T-cell (primary cell): Measurements from ENCODE around the gene FETUB. TPM values are rescaled to one million over a fixed set of nuclear protein-coding genes. Genes with fewer than 3 reads are reported as not detected.

Source experiments
- ATAC-seq, 4 experiments: fragments of 200-7000 bp in 3 of 4; fragments of 150-1000 bp in 1 of 4; cut with Tn5 transposase; replicated peaks in 1 of 4; 1 replicate in 3 of 4; 2 replicates in 1 of 4; pipeline ENCODE4 v1.10.0; 2021; ENCODE audit warnings: moderate library complexity in 3 of 4, mild to moderate bottlenecking in 2 of 4, moderate number of reproducible peaks in 1 of 4
- CTCF ChIA-PET, 2 donors: fragments of 300-600 bp; sonication (Branson Sonifier 250); formaldehyde crosslinking; loops; one replicate each; lab custom pipeline; 2022; ENCODE audit warnings: antibody characterized with exemption in 2 of 2; lab: Charles Lee
- POLR2A ChIA-PET, 2 donors: fragments of 300-600 bp; sonication (Branson Sonifier 250); formaldehyde crosslinking; loops; one replicate each; lab custom pipeline; 2022; ENCODE audit warnings: antibody characterized with exemption in 2 of 2; lab: Charles Lee
- DNase-seq, 35 experiments: peaks; one replicate each; pipeline versions ENCODE4 v3.0.0 to v3.0.0-alpha.2; 2013 to 2023
- H3K27ac ChIP-seq: one replicate; pipeline ENCODE4 v1.5.1; 2013; ENCODE audit warnings: low read length
- H3K27me3 ChIP-seq, 2 experiments: replicated peaks in 1 of 2; 1 replicate in 1 of 2; 2 replicates in 1 of 2; pipeline versions ENCODE4 v1.6.1 to v1.7.0; 2013; ENCODE audit warnings: low read length in 1 of 2, mixed read lengths in 1 of 2; ENCODE audit not compliant: control insufficient read depth in 2 of 2, insufficient read depth in 2 of 2; ENCODE audit errors: extremely low read depth in 1 of 2
- H3K36me3 ChIP-seq, 2 donors: 1 replicate in 1 of 2; 2 replicates in 1 of 2; pipeline versions ENCODE4 v1.6.1 to v1.7.0; 2013; ENCODE audit warnings: low read length in 1 of 2; ENCODE audit not compliant: control insufficient read depth in 2 of 2, insufficient read depth in 1 of 2; ENCODE audit errors: extremely low read depth in 1 of 2
- H3K4me1 ChIP-seq, 2 experiments: 1 replicate in 1 of 2; 2 replicates in 1 of 2; pipeline versions ENCODE4 v1.6.1 to v1.7.0; 2013; ENCODE audit warnings: low read length in 2 of 2, mixed read lengths in 1 of 2; ENCODE audit not compliant: insufficient read depth in 2 of 2, control insufficient read depth in 1 of 2; ENCODE audit errors: extremely low read depth in 1 of 2
- H3K4me3 ChIP-seq, 2 donors: 1 replicate in 1 of 2; 2 replicates in 1 of 2; pipeline versions ENCODE4 v1.5.1 to v1.7.0; 2013; ENCODE audit warnings: mild to moderate bottlenecking in 2 of 2, low read length in 1 of 2, moderate library complexity in 1 of 2; ENCODE audit not compliant: control insufficient read depth in 1 of 2; ENCODE audit errors: extremely low read depth in 1 of 2
- H3K9me3 ChIP-seq: 2 replicates; pipeline ENCODE4 v1.7.0; 2013
- H3K27ac Mint-ChIP-seq, 2 donors: one replicate each; pipeline ENCODE4 v1.8.0; 2020 to 2021; ENCODE audit warnings: mild to moderate bottlenecking in 2 of 2, mixed read lengths in 2 of 2
- H3K27me3 Mint-ChIP-seq, 2 donors: one replicate each; pipeline ENCODE4 v1.8.0; 2021 to 2022; ENCODE audit warnings: mixed read lengths in 2 of 2
- H3K36me3 Mint-ChIP-seq: one replicate; pipeline ENCODE4 v1.8.0; 2021; ENCODE audit warnings: mixed read lengths
- H3K4me1 Mint-ChIP-seq, 3 donors: one replicate each; pipeline ENCODE4 v1.8.0; 2020 to 2022; ENCODE audit warnings: mixed read lengths in 3 of 3, mild to moderate bottlenecking in 1 of 3
- H3K4me3 Mint-ChIP-seq, 3 donors: one replicate each; pipeline ENCODE4 v1.8.0; 2020 to 2022; ENCODE audit warnings: mild to moderate bottlenecking in 3 of 3, mixed read lengths in 3 of 3, moderate library complexity in 3 of 3
- H3K9me3 Mint-ChIP-seq, 3 donors: one replicate each; pipeline ENCODE4 v1.8.0; 2020 to 2022; ENCODE audit warnings: mixed read lengths in 3 of 3
- WGBS: methylation state at CpG from one replicate; pipeline ENCODE4 v1.1.5; 2013; ENCODE audit warnings: missing lambda C conversion rate; ENCODE audit not compliant: insufficient coverage; 5-methylcytosine and 5-hydroxymethylcytosine counted together
- total RNA-seq, 35 experiments: library from RNA in 6 of 35; stranded (reverse) in 6 of 35; fragments of 120-200 nt in 1 of 35; gene quantifications; one replicate each; pipeline versions ENCODE4 v1.2.1 to v1.2.4 and lab custom pipeline; 2013 to 2026

FETUB gene
- total RNA-seq, 5 donors from 2014 or later (not counting 1 experiment from before 2014, with no cell fraction given), result not detected

GRCh38 chr3:186622651-186623310 is 17.4 kb upstream of the FETUB start:
- Histone ChIP-seq H3K9me3 (no peaks in the 10 kb centered on the region), H3K36me3 (no peaks in the 10 kb centered on the region), H3K4me1 (no peaks in the 10 kb centered on the region), H3K4me3 (no peak overlapping the region), H3K27me3 (peaks cover 0 to 27% of the 10 kb centered on the region in 2 experiments), H3K27ac (no peak overlapping the region)
- ChIA-PET CTCF (interaction anchor here in 1 of 2 donors (0.8 to 4.2 kb wide), 2 partner anchors 8 to 199 kb away, joined by 3 to 21 read pairs; partner anchors contain the start of gene AHSG), POLR2A (no interaction called here)
- H3K4me3 Mint-ChIP-seq, result no peak overlapping the region
- DNase-seq (no peak), ATAC-seq (no peak)
- no peaks in the 10 kb centered on the region for H3K9me3 Mint-ChIP-seq
- no peaks in the 10 kb centered on the region for H3K36me3 Mint-ChIP-seq
- H3K27me3 Mint-ChIP-seq, result peaks cover 12 to 19% of the 10 kb centered on the region in 2 donors
- H3K4me1 Mint-ChIP-seq, result no peaks in the 10 kb centered on the region
- no peak overlapping the region for H3K27ac Mint-ChIP-seq
- 20% methylated on average over 1 of the region's 2 CpGs for WGBS

GRCh38 chr3:186624598-186624997 is 15.6 kb upstream of the FETUB start:
- Mint-ChIP-seq H3K4me1 (no peaks in the 10 kb centered on the region), H3K27me3 (peaks cover 9 to 11% of the 10 kb centered on the region in 2 donors), H3K4me3 (no peak overlapping the region), H3K36me3 (no peaks in the 10 kb centered on the region), H3K9me3 (no peaks in the 10 kb centered on the region), H3K27ac (no peak overlapping the region)
- H3K9me3 ChIP-seq, result no peaks in the 10 kb centered on the region
- H3K27me3 ChIP-seq, result peaks cover 0 to 16% of the 10 kb centered on the region in 2 experiments
- 64% methylated on average over 4 of the region's 4 CpGs for whole genome bisulfite sequencing
- CTCF ChIA-PET, result interaction anchor here (1.0 to 4.2 kb wide), 2 partner anchors 9 to 10 kb away, joined by 3 to 21 read pairs; partner anchors contain the start of gene AHSG (in 1 of the 2)
- DNase-seq, result no peak
- H3K27ac ChIP-seq, result no peak overlapping the region
- no peak for ATAC-seq
- H3K4me3 ChIP-seq, result no peak overlapping the region
- POLR2A ChIA-PET, result interaction anchor here in 1 of 2 donors (0.7 kb wide), 1 partner anchor 148 kb away, joined by 3 read pairs; no protein-coding TSS in a partner anchor
- H3K4me1 ChIP-seq, result no peaks in the 10 kb centered on the region
- no peaks in the 10 kb centered on the region for H3K36me3 ChIP-seq

GRCh38 chr3:186625600-186626042 is 14.6 kb upstream of the FETUB start:
- H3K27ac ChIP-seq, result no peak overlapping the region
- Mint-ChIP-seq H3K9me3 (no peaks in the 10 kb centered on the region), H3K27me3 (peaks cover 14 to 15% of the 10 kb centered on the region in 2 donors), H3K4me1 (no peaks in the 10 kb centered on the region), H3K4me3 (no peak overlapping the region), H3K27ac (no peak overlapping the region), H3K36me3 (no peaks in the 10 kb centered on the region)
- CTCF ChIA-PET, result interaction anchor here (0.7 to 4.2 kb wide), 3 partner anchors 9 to 11 kb away, joined by 3 to 21 read pairs (median 3); partner anchors contain the start of gene AHSG (in 1 of the 2)
- 63% methylated on average over 3 of the region's 4 CpGs for WGBS
- DNase-seq (no peak), ATAC-seq (no peak)
- H3K9me3 ChIP-seq, result no peaks in the 10 kb centered on the region
- H3K4me3 ChIP-seq, result no peak overlapping the region
- peaks cover 0 to 9% of the 10 kb centered on the region in 2 experiments for H3K27me3 ChIP-seq
- POLR2A ChIA-PET, result interaction anchor here in 1 of 2 donors (0.6 kb wide), 1 partner anchor 15 kb away, joined by 3 read pairs; no protein-coding TSS in a partner anchor
- H3K4me1 ChIP-seq, result no peaks in the 10 kb centered on the region
- no peaks in the 10 kb centered on the region for H3K36me3 ChIP-seq

- WGBS, result 71% methylated on average over 5 of the region's 7 CpGs
- H3K27ac Mint-ChIP-seq, result no peak overlapping the region
These were observed 13.8 kb upstream of the FETUB start for GRCh38 chr3:186626254-186626847.

GRCh38 chr3:186627852-186628414 is 12.3 kb upstream of the FETUB start:
- peaks cover 8 to 14% of the 10 kb centered on the region in 2 donors for H3K27me3 Mint-ChIP-seq
- 100% methylated on average over 3 of the region's 7 CpGs for WGBS
- no peaks in the 10 kb centered on the region for H3K9me3 ChIP-seq
- H3K27ac ChIP-seq, result no peak overlapping the region
- DNase-seq, result no peak
- no peaks in the 10 kb centered on the region for H3K4me1 Mint-ChIP-seq
- ChIA-PET POLR2A (no interaction called here), CTCF (no interaction called here)
- H3K4me3 Mint-ChIP-seq, result no peak overlapping the region
- peaks cover 0 to 7% of the 10 kb centered on the region in 2 experiments for H3K27me3 ChIP-seq
- H3K4me1 ChIP-seq, result no peaks in the 10 kb centered on the region
- no peaks in the 10 kb centered on the region for H3K9me3 Mint-ChIP-seq
- no peak overlapping the region for H3K4me3 ChIP-seq
- H3K36me3 ChIP-seq, result no peaks in the 10 kb centered on the region
- no peak for ATAC-seq
- no peak overlapping the region for H3K27ac Mint-ChIP-seq
- H3K36me3 Mint-ChIP-seq, result no peaks in the 10 kb centered on the region

More at GRCh38 chr3:186626254-186626847, 13.8 kb upstream of the FETUB start:
- H3K4me3 ChIP-seq, result no peak overlapping the region
- no peaks in the 10 kb centered on the region for H3K9me3 ChIP-seq
- ChIA-PET CTCF (interaction anchor here in 1 of 2 donors (0.7 to 4.2 kb wide), 2 partner anchors 9 to 12 kb away, joined by 3 to 21 read pairs; partner anchors contain the start of gene AHSG), POLR2A (no interaction called here)
- H3K36me3 ChIP-seq, result no peaks in the 10 kb centered on the region
- Mint-ChIP-seq H3K4me1 (no peaks in the 10 kb centered on the region), H3K9me3 (no peaks in the 10 kb centered on the region), H3K4me3 (no peak overlapping the region), H3K27me3 (peaks cover 15 to 21% of the 10 kb centered on the region in 2 donors), H3K36me3 (no peaks in the 10 kb centered on the region)
- H3K4me1 ChIP-seq, result no peaks in the 10 kb centered on the region
- H3K27me3 ChIP-seq, result peaks cover 0 to 7% of the 10 kb centered on the region in 2 experiments
- no peak overlapping the region for H3K27ac ChIP-seq
- DNase-seq (no peak), ATAC-seq (no peak)

GRCh38 chr3:186628756-186629155 is 11.4 kb upstream of the FETUB start:
- ChIA-PET CTCF (no interaction called here), POLR2A (no interaction called here)
- no peaks in the 10 kb centered on the region for H3K4me1 Mint-ChIP-seq
- no peak for ATAC-seq
- no CpG with 5 or more reads among the region's 7 CpGs for WGBS
- H3K4me3 ChIP-seq, result no peak overlapping the region
- H3K9me3 ChIP-seq, result no peaks in the 10 kb centered on the region
- peaks cover 8 to 14% of the 10 kb centered on the region in 2 donors for H3K27me3 Mint-ChIP-seq
- H3K27me3 ChIP-seq, result peaks cover 0 to 7% of the 10 kb centered on the region in 2 experiments
- no peaks in the 10 kb centered on the region for H3K9me3 Mint-ChIP-seq
- no peaks in the 10 kb centered on the region for H3K4me1 ChIP-seq
- DNase-seq, result no peak
- no peak overlapping the region for H3K4me3 Mint-ChIP-seq
- no peaks in the 10 kb centered on the region for H3K36me3 Mint-ChIP-seq
- H3K36me3 ChIP-seq, result no peaks in the 10 kb centered on the region
- no peak overlapping the region for H3K27ac ChIP-seq
- H3K27ac Mint-ChIP-seq, result no peak overlapping the region
